DOHH2 (cell line): ENCODE results near the gene RANBP1.

Experiments used
- H3F3A ChIP-seq: fragments of 200-600 bp; sonication (generic), shearing (Covaris generic); 2 replicates; pipeline ENCODE4 v1.6.0; 2016; ENCODE audit warnings: antibody characterized with exemption, mild to moderate bottlenecking; ENCODE audit not compliant: control insufficient read depth, insufficient read depth
- H3K27ac ChIP-seq: fragments of 200-600 bp; sonication (generic); 2 replicates; pipeline ENCODE4 v1.5.1; 2014; ENCODE audit warnings: low read depth, mild to moderate bottlenecking, low read length, moderate library complexity
- H3K27me3 ChIP-seq: fragments of 200-600 bp; sonication (generic); 2 replicates; pipeline ENCODE4 v1.6.1; 2014; ENCODE audit warnings: mild to moderate bottlenecking, low read length, mixed read lengths; ENCODE audit not compliant: control insufficient read depth
- H3K36me3 ChIP-seq: fragments of 200-600 bp; sonication (generic); 2 replicates; pipeline ENCODE4 v1.6.1; 2014; ENCODE audit warnings: mild to moderate bottlenecking, low read length, moderate library complexity, mixed read lengths; ENCODE audit not compliant: control insufficient read depth
- H3K4me1 ChIP-seq: fragments of 200-600 bp; sonication (generic); 2 replicates; pipeline ENCODE4 v1.6.1; 2014; ENCODE audit warnings: mild to moderate bottlenecking, low read length, mixed read lengths; ENCODE audit not compliant: control insufficient read depth
- H3K4me2 ChIP-seq: fragments of 200-600 bp; sonication (generic); 2 replicates; pipeline ENCODE4 v1.6.0; 2014; ENCODE audit warnings: mild to moderate bottlenecking, low read length, moderate library complexity
- H3K4me3 ChIP-seq: fragments of 200-600 bp; sonication (generic); 2 replicates; pipeline ENCODE4 v1.5.1; 2014; ENCODE audit warnings: mild to moderate bottlenecking, low read length, mixed read lengths
- H3K79me2 ChIP-seq: fragments of 200-600 bp; sonication (generic); 2 replicates; pipeline ENCODE4 v1.6.1; 2014; ENCODE audit warnings: mild to moderate bottlenecking, low read length, mixed read lengths; ENCODE audit not compliant: control insufficient read depth
- H3K9me2 ChIP-seq: fragments of 200-600 bp; sonication (generic); replicated peaks from 2 replicates; pipeline ENCODE4 v1.6.1; 2014; ENCODE audit warnings: mild to moderate bottlenecking, low read length, mixed read lengths; ENCODE audit not compliant: control insufficient read depth
- H3K9me3 ChIP-seq: fragments of 200-600 bp; sonication (generic); 2 replicates; pipeline ENCODE4 v1.6.1; 2014; ENCODE audit warnings: antibody characterized with exemption, low read length, mixed read lengths; ENCODE audit not compliant: control insufficient read depth, insufficient read depth
- H4K20me1 ChIP-seq: fragments of 200-600 bp; sonication (generic); 2 replicates; pipeline ENCODE4 v1.6.0; 2014; ENCODE audit warnings: low read depth, mild to moderate bottlenecking, antibody characterized with exemption, low read length, moderate library complexity; ENCODE audit not compliant: control insufficient read depth, insufficient read depth
- EZH2phosphoT487 ChIP-seq: fragments of 200-600 bp; sonication (generic); IDR thresholded peaks from 2 replicates; pipeline ENCODE4 v1.6.1; 2017; ENCODE audit warnings: borderline replicate concordance, mild to moderate bottlenecking, antibody characterized with exemption, low read length, moderate library complexity, mixed read lengths
- TF ChIP-seq, protein P1 (sequence below): fragments of 200-600 bp; sonication (generic); IDR thresholded peaks from one replicate; pipeline ENCODE4 v1.5.1; 2014; ENCODE audit warnings: antibody characterized with exemption, mild to moderate bottlenecking, low read depth, low read length; ENCODE audit not compliant: poor library complexity, severe bottlenecking

Gene RANBP1

DNA sequence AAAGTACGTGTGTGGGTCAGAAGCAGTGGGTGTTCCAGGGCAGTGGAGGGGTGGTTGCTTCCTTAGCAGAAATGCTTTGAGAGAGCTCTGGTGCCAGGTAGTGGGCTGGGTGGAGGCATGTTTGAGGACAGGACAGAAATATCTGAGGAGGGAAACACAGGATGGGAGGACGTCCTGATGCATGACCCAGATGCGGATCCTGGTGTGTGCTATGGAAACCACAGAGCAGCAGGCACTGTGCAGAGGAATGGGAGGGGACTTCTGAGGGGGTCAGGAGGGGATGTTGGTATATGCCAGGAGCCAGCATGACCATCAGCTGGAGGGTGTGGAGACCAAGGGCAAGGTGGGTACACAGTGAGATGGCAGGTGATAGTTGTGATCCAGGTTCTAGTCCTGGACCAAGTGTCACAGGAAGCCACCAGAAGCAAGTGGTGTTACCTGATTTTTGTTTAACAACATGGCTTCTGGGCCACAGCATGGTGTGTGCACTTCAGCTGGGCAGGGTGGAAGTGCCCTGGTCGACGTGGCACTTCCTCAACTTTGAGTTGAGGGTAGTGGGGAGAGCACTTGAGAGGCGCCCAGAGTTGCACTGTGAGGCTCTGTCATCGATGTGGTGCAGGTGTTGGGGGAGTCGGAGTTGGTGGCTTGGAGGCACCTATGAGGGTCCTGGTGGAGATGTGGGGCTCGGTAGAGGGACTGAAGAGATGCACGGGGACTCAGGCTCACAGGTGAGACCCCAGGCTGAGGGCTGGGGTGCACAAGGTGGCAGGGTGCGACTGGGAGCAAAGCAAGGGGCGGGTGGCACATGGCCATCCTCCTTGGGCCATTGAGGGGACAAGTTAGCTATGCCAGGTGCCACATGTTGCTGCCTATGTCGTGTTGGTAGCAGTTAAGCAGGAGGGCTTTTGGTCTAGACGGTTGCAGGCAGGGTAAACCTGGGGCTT lies 28.3 kb upstream of the RANBP1 start:
- Histone ChIP-seq H3F3A (no peaks in the 10 kb centered on the region), H3K4me1 (peaks cover 26% of the 10 kb centered on the region), H3K9me2 (no peaks in the 10 kb centered on the region), H3K4me2 (no peak overlapping the region), H3K9me3 (no peaks in the 10 kb centered on the region), H3K4me3 (no peak overlapping the region), H3K79me2 (peaks cover 68% of the 10 kb centered on the region), H3K27me3 (no peaks in the 10 kb centered on the region), H3K27ac (no peak overlapping the region), H4K20me1 (peaks cover 21% of the 10 kb centered on the region; the same call in 1 of the 2 replicates), H3K36me3 (peaks cover 93% of the 10 kb centered on the region)
- TF ChIP-seq EZH2phosphoT487, result no peak
- TF ChIP-seq, protein P1, sequence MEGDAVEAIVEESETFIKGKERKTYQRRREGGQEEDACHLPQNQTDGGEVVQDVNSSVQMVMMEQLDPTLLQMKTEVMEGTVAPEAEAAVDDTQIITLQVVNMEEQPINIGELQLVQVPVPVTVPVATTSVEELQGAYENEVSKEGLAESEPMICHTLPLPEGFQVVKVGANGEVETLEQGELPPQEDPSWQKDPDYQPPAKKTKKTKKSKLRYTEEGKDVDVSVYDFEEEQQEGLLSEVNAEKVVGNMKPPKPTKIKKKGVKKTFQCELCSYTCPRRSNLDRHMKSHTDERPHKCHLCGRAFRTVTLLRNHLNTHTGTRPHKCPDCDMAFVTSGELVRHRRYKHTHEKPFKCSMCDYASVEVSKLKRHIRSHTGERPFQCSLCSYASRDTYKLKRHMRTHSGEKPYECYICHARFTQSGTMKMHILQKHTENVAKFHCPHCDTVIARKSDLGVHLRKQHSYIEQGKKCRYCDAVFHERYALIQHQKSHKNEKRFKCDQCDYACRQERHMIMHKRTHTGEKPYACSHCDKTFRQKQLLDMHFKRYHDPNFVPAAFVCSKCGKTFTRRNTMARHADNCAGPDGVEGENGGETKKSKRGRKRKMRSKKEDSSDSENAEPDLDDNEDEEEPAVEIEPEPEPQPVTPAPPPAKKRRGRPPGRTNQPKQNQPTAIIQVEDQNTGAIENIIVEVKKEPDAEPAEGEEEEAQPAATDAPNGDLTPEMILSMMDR, result no peak

DNA sequence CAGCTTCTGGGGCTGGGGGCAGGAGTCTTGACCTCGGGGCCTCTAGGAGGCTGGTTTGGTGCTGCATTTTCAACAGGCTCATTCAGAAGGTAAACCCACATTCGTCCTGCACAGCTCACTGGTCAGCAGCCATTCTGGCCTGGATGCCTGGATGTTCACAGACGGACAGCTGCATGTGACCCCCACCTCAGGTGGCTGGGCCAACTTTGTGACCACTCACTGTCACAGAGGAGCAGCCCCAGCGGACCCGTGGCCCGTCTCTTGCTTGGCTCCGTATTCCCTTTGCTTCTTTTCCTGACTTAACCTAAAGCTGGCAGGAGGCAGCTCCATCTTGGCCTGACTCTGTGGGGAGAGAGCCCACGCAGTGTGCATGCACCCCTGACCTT lies 27.6 kb upstream of the RANBP1 start:
- Histone ChIP-seq H3K36me3 (peaks cover 94% of the 10 kb centered on the region), H3K9me3 (no peaks in the 10 kb centered on the region), H3F3A (no peaks in the 10 kb centered on the region), H4K20me1 (peaks cover 16% of the 10 kb centered on the region; the same call in 1 of the 2 replicates), H3K4me2 (no peak overlapping the region), H3K27ac (no peak overlapping the region), H3K4me3 (no peak overlapping the region), H3K9me2 (no peaks in the 10 kb centered on the region), H3K79me2 (peaks cover 61% of the 10 kb centered on the region), H3K27me3 (no peaks in the 10 kb centered on the region), H3K4me1 (peaks cover 19% of the 10 kb centered on the region)
- TF ChIP-seq, protein P1, result no peak
- no peak for TF ChIP-seq EZH2phosphoT487

DNA sequence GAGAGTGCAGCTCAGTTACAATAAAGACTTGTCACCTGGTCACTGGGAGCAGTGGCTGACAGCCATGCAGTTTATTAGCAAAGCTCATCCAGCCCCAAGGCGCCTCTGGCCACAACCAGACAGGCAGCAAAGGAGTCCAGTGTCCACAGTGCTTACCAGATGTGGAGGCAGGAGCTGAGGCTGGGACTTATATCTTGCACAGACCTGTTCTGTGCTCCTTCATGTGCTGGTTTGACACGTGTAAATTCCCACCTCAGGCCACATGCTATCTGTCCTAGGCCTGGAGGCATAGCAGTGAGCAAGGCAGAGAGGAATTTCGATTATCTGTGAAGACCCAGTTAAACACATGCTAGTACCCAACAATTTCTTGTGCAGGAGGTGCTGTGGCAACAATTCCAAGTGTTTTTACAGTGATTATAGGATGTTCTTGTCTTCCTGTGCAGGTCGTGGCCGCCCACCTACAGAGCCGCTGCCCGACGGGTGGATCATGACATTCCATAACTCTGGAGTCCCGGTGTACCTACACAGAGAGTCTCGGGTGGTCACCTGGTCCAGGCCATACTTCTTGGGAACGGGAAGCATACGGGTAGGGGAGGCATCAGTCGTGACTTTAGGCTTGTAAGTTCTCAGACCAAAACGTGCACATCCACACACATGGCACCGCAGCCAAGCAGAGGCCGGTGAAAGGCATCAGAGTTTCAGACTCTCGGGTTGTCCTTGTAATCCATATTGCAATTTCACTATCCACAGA lies 26.5 kb upstream of the RANBP1 start:
- Histone ChIP-seq H3K9me2 (no peaks in the 10 kb centered on the region), H3K9me3 (no peaks in the 10 kb centered on the region), H3F3A (no peaks in the 10 kb centered on the region), H3K4me1 (peaks cover 8% of the 10 kb centered on the region), H3K4me2 (no peak overlapping the region), H3K36me3 (peaks cover 99% of the 10 kb centered on the region), H4K20me1 (peaks cover 8% of the 10 kb centered on the region; the same call in 1 of the 2 replicates), H3K79me2 (peaks cover 50% of the 10 kb centered on the region), H3K27ac (no peak overlapping the region), H3K4me3 (no peak overlapping the region), H3K27me3 (no peaks in the 10 kb centered on the region)
- TF ChIP-seq EZH2phosphoT487, result no peak
